ENCODE measurements around the gene EPHB2. TPM values are rescaled to one million over a fixed set of nuclear protein-coding genes. Genes with fewer than 3 reads are reported as not detected.

The EPHB2 gene
- total and polyA plus RNA-seq, 3 experiments from 2014 or later, result 0.22 to 0.33 TPM; not detected in 1

DNA sequence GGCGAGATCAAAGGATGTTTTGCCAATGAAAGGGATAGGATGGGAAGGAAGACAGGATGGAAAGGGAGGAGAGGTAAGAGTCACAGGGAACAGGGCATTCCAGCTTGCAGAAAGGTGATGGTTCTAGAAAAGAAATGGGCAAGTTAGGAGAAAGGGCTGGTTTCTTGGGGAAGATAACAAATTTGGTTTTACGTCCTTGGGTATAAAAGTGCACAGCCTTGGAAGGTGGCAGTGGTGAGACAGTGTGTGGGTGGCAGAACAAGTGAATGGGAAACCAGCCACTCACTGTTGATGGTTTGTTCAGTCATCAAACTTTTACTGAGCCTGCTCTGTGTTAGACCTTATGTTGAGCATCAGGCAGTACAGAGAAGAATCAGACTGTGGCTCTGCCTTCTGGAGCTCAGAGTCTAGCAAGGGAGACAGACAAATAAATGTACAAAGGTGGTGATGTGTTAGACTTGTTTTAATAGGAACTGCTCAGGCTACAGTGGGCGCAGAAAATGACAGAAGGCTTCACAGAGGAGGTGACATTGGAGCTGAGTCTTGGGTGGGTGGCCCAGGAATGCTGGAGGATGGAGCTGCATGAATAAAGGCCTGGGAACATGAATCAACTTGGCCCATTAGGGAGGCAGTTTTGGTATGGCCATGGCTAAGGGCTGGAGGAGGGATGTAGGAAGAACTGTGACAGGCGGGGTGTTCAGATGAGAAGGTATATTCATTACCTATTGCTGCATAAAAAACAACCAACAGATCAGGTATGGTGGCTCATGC lies 76.3 kb downstream of the EPHB2 start:
- H3K4me3 Mint-ChIP-seq, result no peak overlapping the region
- ChIA-PET CTCF (no interaction called here), POLR2A (no interaction called here)
- Histone ChIP-seq H3K4me1 (ENCODE audit: insufficient read depth, low read length) (no peaks in the 10 kb centered on the region), H3K27me3 (ENCODE audit: insufficient read depth, low read length, poor library complexity, severe bottlenecking) (no peaks in the 10 kb centered on the region), H3K4me3 (ENCODE audit: low read length) (no peak overlapping the region), H3K9me3 (ENCODE audit: low read length) (no peaks in the 10 kb centered on the region), H3K27ac (ENCODE audit: low read depth, low read length) (no peak overlapping the region), H3K36me3 (ENCODE audit: insufficient read depth, low read length) (no peaks in the 10 kb centered on the region)
- no peaks in the 10 kb centered on the region for H3K36me3 Mint-ChIP-seq
- no peaks in the 10 kb centered on the region for H3K27me3 Mint-ChIP-seq
- no peaks in the 10 kb centered on the region for H3K9me3 Mint-ChIP-seq
- H3K27ac Mint-ChIP-seq, result no peak overlapping the region
- DNase-seq, result no peak
- no peaks in the 10 kb centered on the region for H3K4me1 Mint-ChIP-seq

DNA sequence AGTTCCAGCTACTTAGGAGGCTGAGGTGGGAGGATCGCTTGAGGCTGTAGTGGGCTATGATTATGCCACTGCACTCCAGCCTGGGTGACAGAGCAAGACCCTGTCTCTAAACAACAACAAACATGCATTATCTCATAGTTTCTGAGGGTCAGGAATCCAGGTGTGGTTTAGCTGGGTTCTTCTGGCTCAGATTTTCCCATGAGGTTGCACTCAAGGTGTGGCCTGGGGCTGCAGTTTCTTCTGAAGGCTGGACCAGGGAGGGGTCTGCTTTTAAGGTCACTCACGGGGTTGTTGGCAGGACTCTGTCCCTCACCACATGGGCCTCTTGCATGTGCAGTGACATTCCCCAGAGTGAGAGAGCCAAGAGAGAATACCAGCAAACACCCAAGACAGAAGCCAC lies 77.0 kb downstream of the EPHB2 start:
- H3K4me3 Mint-ChIP-seq, result no peak overlapping the region
- no peak overlapping the region for H3K27ac ChIP-seq (ENCODE audit: low read depth, low read length)
- H3K27me3 ChIP-seq (ENCODE audit: insufficient read depth, low read length, poor library complexity, severe bottlenecking), result no peaks in the 10 kb centered on the region
- H3K36me3 ChIP-seq (ENCODE audit: insufficient read depth, low read length), result no peaks in the 10 kb centered on the region
- no peak for DNase-seq
- ChIA-PET CTCF (no interaction called here), POLR2A (no interaction called here)
- no peaks in the 10 kb centered on the region for H3K9me3 ChIP-seq (ENCODE audit: low read length)
- H3K27me3 Mint-ChIP-seq, result no peaks in the 10 kb centered on the region
- no peaks in the 10 kb centered on the region for H3K4me1 Mint-ChIP-seq
- H3K9me3 Mint-ChIP-seq, result no peaks in the 10 kb centered on the region
- no peak overlapping the region for H3K27ac Mint-ChIP-seq
- H3K4me3 ChIP-seq (ENCODE audit: low read length), result no peak overlapping the region
- H3K36me3 Mint-ChIP-seq, result no peaks in the 10 kb centered on the region
- H3K4me1 ChIP-seq (ENCODE audit: insufficient read depth, low read length), result no peaks in the 10 kb centered on the region

DNA sequence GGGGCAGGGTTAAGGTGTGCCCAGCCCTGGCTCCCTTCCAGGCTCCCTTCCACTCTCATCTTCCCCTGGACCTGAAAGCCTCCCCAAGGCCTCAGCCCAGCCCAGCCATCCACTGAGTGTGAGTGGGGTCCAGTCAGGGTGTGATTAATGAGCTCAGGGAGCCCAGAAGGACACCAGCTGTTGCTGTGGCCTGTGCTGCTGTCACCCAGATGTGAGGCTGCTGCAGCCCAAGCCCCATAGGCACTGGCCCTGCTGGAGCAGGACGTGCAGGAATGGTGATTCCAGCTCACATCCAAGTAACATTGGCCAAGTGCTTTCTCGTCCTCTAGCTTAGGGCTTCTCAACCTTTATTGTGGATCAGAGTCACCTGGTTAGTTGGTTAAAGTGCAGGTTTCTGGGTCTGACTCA lies 77.6 kb downstream of the EPHB2 start:
- Histone ChIP-seq H3K36me3 (ENCODE audit: insufficient read depth, low read length) (no peaks in the 10 kb centered on the region), H3K9me3 (ENCODE audit: low read length) (no peaks in the 10 kb centered on the region), H3K27ac (ENCODE audit: low read depth, low read length) (no peak overlapping the region), H3K4me3 (ENCODE audit: low read length) (no peak overlapping the region), H3K27me3 (ENCODE audit: insufficient read depth, low read length, poor library complexity, severe bottlenecking) (no peaks in the 10 kb centered on the region), H3K4me1 (ENCODE audit: insufficient read depth, low read length) (no peaks in the 10 kb centered on the region)
- H3K4me1 Mint-ChIP-seq, result no peaks in the 10 kb centered on the region
- H3K27me3 Mint-ChIP-seq, result no peaks in the 10 kb centered on the region
- POLR2A ChIA-PET, result no interaction called here
- H3K4me3 Mint-ChIP-seq, result no peak overlapping the region
- no peak for DNase-seq
- H3K36me3 Mint-ChIP-seq, result no peaks in the 10 kb centered on the region
- no peak overlapping the region for H3K27ac Mint-ChIP-seq
- CTCF ChIA-PET, result no interaction called here
- H3K9me3 Mint-ChIP-seq, result no peaks in the 10 kb centered on the region

DNA sequence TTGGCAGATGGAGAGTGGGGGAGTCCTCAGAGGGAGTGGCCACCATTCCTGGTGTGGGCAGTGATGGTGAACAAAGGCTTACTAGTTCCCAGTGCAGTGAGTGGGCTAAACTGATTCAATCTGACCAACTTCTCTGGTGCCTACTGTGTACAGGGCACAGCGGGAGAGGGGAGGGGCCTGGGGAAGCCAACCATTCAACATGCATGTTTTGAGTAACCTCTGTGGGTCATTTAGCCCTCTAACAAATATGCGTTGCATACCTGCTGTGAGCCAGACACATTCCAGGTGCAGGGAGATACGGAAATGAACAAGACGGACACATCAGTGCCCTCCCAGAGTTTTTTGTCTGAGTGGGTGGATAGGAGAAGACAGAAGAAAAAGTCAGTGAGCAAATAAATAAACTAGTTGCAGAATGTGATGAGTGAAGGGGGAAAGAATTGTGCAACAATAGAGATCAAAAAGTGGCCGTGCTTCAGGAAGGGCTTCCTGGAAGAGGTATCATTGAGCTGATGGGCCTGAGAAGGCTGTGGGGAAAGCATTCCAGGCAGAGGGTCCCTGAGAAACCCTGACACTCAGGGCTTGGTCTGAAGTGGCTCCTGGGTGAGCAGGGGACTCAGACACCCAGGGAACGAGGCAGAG lies 78.8 kb downstream of the EPHB2 start:
- H3K27me3 Mint-ChIP-seq, result no peaks in the 10 kb centered on the region
- DNase-seq, result no peak
- Histone ChIP-seq H3K4me1 (ENCODE audit: insufficient read depth, low read length) (no peaks in the 10 kb centered on the region), H3K9me3 (ENCODE audit: low read length) (no peaks in the 10 kb centered on the region), H3K27me3 (ENCODE audit: insufficient read depth, low read length, poor library complexity, severe bottlenecking) (no peaks in the 10 kb centered on the region), H3K36me3 (ENCODE audit: insufficient read depth, low read length) (no peaks in the 10 kb centered on the region), H3K4me3 (ENCODE audit: low read length) (no peak overlapping the region), H3K27ac (ENCODE audit: low read depth, low read length) (no peak overlapping the region)
- H3K36me3 Mint-ChIP-seq, result no peaks in the 10 kb centered on the region
- no peak overlapping the region for H3K4me3 Mint-ChIP-seq
- H3K4me1 Mint-ChIP-seq, result no peaks in the 10 kb centered on the region
- ChIA-PET POLR2A (no interaction called here), CTCF (no interaction called here)
- H3K9me3 Mint-ChIP-seq, result no peaks in the 10 kb centered on the region
- H3K27ac Mint-ChIP-seq, result peak overlapping the region in 1 of 8 donors; percentile 56

DNA sequence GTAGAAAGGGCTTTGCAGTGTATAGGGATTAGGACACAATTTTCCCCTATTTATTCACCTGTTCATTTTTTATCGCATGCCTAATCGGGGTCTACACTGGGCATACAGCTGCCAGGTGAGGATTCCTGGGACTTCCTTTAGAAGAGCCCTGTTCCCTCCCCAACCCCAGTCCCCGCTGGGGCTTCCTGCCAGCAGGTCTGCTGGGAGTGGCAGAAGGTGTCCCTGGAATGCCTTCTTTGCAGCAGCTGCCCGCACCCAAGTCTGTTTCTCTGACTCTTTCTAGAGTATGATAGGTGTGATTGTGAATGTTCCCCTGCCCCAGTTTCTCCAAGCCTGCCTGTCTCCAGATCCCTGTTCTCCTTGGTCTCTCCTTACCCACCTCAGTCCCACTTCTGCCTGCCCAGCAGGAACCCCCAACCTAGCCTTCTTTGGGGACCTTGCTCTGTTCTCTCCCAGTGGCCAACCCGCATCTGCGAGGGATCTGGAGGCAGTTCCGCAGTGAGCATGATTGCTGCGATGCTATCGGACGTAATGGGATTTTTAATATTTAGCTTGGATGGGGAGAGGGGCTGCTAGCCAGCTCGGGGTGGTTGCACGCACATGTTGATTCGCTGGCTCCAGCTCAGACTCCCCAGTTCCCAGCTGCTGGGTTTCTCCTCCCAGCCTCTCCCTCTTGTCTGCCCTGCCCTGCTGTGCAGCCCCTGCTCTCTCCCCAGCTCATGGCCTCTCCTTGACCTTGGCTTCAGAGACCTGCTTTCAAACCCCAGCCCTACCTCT lies 79.8 kb downstream of the EPHB2 start:
- CTCF ChIA-PET, result no interaction called here
- Mint-ChIP-seq H3K36me3 (no peaks in the 10 kb centered on the region), H3K27me3 (no peaks in the 10 kb centered on the region), H3K4me3 (no peak overlapping the region), H3K27ac (no peak overlapping the region), H3K9me3 (no peaks in the 10 kb centered on the region), H3K4me1 (no peaks in the 10 kb centered on the region)
- POLR2A ChIA-PET, result no interaction called here
- Histone ChIP-seq H3K27ac (ENCODE audit: low read depth, low read length) (no peak overlapping the region), H3K4me3 (ENCODE audit: low read length) (no peak overlapping the region), H3K9me3 (ENCODE audit: low read length) (no peaks in the 10 kb centered on the region), H3K4me1 (ENCODE audit: insufficient read depth, low read length) (no peaks in the 10 kb centered on the region), H3K36me3 (ENCODE audit: insufficient read depth, low read length) (no peaks in the 10 kb centered on the region), H3K27me3 (ENCODE audit: insufficient read depth, low read length, poor library complexity, severe bottlenecking) (no peaks in the 10 kb centered on the region)
- DNase-seq, result no peak

DNA sequence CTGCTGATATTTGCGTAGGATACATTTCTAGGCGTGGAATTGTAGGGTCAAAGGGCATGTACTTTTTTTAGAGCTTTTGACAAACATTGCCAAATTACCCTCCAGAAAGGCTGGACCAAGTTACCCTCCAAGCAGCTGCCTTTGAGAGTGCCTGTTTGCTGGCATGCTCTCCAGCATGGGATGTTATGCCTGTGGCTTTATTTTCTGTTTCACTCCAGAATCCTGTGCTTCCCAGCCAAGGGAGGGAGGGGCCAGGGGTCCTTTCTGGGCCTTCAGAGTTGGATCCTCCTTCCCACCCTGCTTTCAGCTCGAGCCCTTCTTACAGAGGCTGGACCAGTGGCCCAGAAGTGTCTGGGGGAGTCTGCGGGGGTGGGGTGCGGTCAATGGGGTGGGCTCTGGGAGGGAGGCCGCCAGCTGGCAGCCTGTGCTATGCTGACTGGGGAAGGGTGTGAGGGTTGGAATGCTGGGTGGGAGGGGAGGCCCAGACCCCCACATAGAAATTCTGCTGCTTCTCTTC lies 81.2 kb downstream of the EPHB2 start:
- CTCF ChIA-PET, result no interaction called here
- H3K4me3 ChIP-seq (ENCODE audit: low read length), result no peak overlapping the region
- no peaks in the 10 kb centered on the region for H3K36me3 Mint-ChIP-seq

DNA sequence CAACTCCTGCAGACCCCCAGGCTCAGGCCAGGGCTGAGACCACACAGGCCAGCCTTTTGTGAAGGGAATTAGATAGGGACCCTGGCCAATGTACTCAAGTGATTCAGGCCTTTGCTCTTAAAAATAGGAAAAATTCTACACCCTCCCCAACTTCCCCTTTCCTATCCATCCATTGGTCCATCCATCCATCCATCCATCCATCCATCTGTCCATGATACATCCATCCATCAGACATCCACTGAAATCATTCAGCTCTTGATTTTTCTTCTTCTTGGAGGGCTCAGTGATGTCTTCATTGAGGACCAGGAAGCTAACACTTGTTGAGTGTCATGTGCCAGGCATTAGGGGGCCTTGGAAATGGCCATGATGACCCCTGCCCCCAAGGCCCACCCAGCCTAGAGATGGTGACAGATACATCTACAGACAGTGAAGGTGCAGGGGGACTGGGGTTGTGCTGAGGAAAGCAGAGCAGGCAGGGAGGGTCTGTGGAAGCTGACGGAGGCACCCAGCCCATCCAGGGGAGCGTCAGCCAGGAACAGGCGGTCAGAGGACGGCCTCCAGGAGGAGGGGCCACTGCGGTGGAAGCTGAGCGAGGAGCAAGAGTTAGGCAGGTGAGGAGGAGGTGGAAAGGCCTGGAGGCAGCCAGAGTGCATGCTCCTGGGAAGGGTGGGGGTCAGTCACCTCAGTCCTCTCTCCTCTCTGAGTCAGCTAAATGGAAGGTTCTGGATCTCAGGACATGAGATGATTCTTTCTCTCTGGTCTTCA lies 81.9 kb downstream of the EPHB2 start:
- Histone ChIP-seq H3K27me3 (ENCODE audit: insufficient read depth, low read length, poor library complexity, severe bottlenecking) (no peaks in the 10 kb centered on the region), H3K27ac (ENCODE audit: low read depth, low read length) (no peak overlapping the region), H3K9me3 (ENCODE audit: low read length) (no peaks in the 10 kb centered on the region), H3K4me3 (ENCODE audit: low read length) (no peak overlapping the region), H3K4me1 (ENCODE audit: insufficient read depth, low read length) (no peaks in the 10 kb centered on the region), H3K36me3 (ENCODE audit: insufficient read depth, low read length) (no peaks in the 10 kb centered on the region)
- Mint-ChIP-seq H3K27me3 (peaks cover 0 to 5% of the 10 kb centered on the region in 2 donors), H3K36me3 (no peaks in the 10 kb centered on the region), H3K4me1 (no peaks in the 10 kb centered on the region), H3K9me3 (no peaks in the 10 kb centered on the region), H3K4me3 (no peak overlapping the region), H3K27ac (no peak overlapping the region)
- POLR2A ChIA-PET, result no interaction called here
- CTCF ChIA-PET, result interaction anchor here (1.0 kb wide), 1 partner anchor 11 kb away, joined by 3 read pairs; no protein-coding TSS in a partner anchor
- DNase-seq, result no peak

More for the DNA sequence above, 81.2 kb downstream of the EPHB2 start:
- POLR2A ChIA-PET, result no interaction called here
- Mint-ChIP-seq H3K27me3 (peaks cover 0 to 5% of the 10 kb centered on the region in 2 donors), H3K9me3 (no peaks in the 10 kb centered on the region), H3K4me3 (no peak overlapping the region), H3K27ac (no peak overlapping the region), H3K4me1 (no peaks in the 10 kb centered on the region)
- H3K27me3 ChIP-seq (ENCODE audit: insufficient read depth, low read length, poor library complexity, severe bottlenecking), result no peaks in the 10 kb centered on the region
- no peak overlapping the region for H3K27ac ChIP-seq (ENCODE audit: low read depth, low read length)
- H3K4me1 ChIP-seq (ENCODE audit: insufficient read depth, low read length), result no peaks in the 10 kb centered on the region
- no peaks in the 10 kb centered on the region for H3K36me3 ChIP-seq (ENCODE audit: insufficient read depth, low read length)
- no peaks in the 10 kb centered on the region for H3K9me3 ChIP-seq (ENCODE audit: low read length)
- no peak for DNase-seq
